ENCODE measurements around the gene MAP4K3. TPM values are rescaled to one million over a fixed set of nuclear protein-coding genes. Genes with fewer than 3 reads are reported as not detected.

Gene MAP4K3
- total and polyA plus RNA-seq, 2 donors (not counting 1 experiment from before 2014, with no cell fraction given): 1.3 to 28.3 TPM

DNA sequence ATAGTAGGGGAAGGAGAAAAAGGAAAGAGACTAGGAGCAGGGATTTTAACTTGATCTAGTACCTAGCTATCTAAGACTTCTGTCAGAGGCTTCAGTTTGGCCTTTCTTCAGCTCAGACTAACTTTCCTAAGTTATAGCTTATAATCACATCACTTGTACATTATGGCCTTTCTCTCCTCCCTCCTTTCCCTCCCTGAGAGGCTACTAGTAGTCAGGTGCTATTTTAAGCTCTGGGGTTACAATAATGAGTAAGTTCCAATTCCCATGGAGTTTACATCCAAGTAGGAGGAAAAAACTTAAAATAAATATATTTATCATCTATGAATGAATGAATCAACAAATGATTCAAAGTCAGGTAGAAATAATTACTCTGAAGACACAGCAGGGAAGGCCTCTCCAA is 102.6 kb downstream of the MAP4K3 start:
- Mint-ChIP-seq H3K27me3 (no peaks in the 10 kb centered on the region), H3K27ac (no peak overlapping the region)
- TF ChIP-seq CTCF (IDR thresholded peaks at IDR 0.05): no peak
- no peak for TF ChIP-seq EZH2 (IDR thresholded peaks at IDR 0.05; ENCODE audit: borderline replicate concordance, insufficient read depth, low read depth, low read length, poor library complexity, severe bottlenecking)

GRCh38 chr2:39326644-39327043 is 110.4 kb downstream of the MAP4K3 start:
- no peaks in the 10 kb centered on the region for H4K20me1 ChIP-seq (ENCODE audit: control insufficient read depth, insufficient read depth, low read length, poor library complexity, severe bottlenecking)
- no peaks in the 10 kb centered on the region for H3K9me3 ChIP-seq (ENCODE audit: control extremely low read depth in 1 of 3, control insufficient read depth in 2 of 3, insufficient read depth in 1 of 3, low read length in 2 of 3)
- no peak overlapping the region for H3K4me3 Mint-ChIP-seq
- intact Hi-C loops (cut with micrococcal nuclease): no loop called here
- no peaks in the 10 kb centered on the region for H3K9me3 Mint-ChIP-seq (ENCODE audit: insufficient read depth)
- no peaks in the 10 kb centered on the region for H3K27me3 ChIP-seq (replicated peaks in 1 of 4; ENCODE audit: control extremely low read depth in 1 of 4, control insufficient read depth in 3 of 4, insufficient read depth in 4 of 4, low read length in 3 of 4)
- DNase-seq: no peak
- TF ChIP-seq EZH2 (IDR thresholded peaks at IDR 0.05; ENCODE audit: borderline replicate concordance, insufficient read depth, low read depth, low read length, poor library complexity, severe bottlenecking) (no peak), CTCF (IDR thresholded peaks at IDR 0.05) (no peak)
- no peaks in the 10 kb centered on the region for H3K4me1 Mint-ChIP-seq
- H3K4me3 ChIP-seq (ENCODE audit: control extremely low read depth in 1 of 5, extremely low read depth in 1 of 5, insufficient read depth in 1 of 5, low read depth in 2 of 5, low read length in 4 of 5): no peak overlapping the region
- no peak overlapping the region for H2AFZ ChIP-seq (ENCODE audit: insufficient read depth, low read depth, low read length, poor library complexity, severe bottlenecking)
- no peak overlapping the region for H3K9ac ChIP-seq (ENCODE audit: low read length)
- peaks cover 0 to 4% of the 10 kb centered on the region in 2 experiments for H3K36me3 ChIP-seq (replicated peaks in 1 of 2; ENCODE audit: control extremely low read depth in 1 of 2, control insufficient read depth in 1 of 2, extremely low read depth in 1 of 2, insufficient read depth in 2 of 2, low read length in 1 of 2)
- H3K27ac Mint-ChIP-seq: no peak overlapping the region
- H3K4me1 ChIP-seq (ENCODE audit: control insufficient read depth in 2 of 2, insufficient read depth in 2 of 2, low read length in 2 of 2): no peaks in the 10 kb centered on the region
- CTCF ChIA-PET: no interaction called here
- no peak overlapping the region for H3K4me2 ChIP-seq (replicated peaks; ENCODE audit: low read depth, low read length, poor library complexity, severe bottlenecking)
- ATAC-seq (ENCODE audit: low read depth): no peak
- H3K27ac ChIP-seq (ENCODE audit: low read length in 2 of 2): no peak overlapping the region
- no peaks in the 10 kb centered on the region for H3K79me2 ChIP-seq (ENCODE audit: control insufficient read depth, insufficient read depth, low read length)
- no peaks in the 10 kb centered on the region for H3K27me3 Mint-ChIP-seq
- WGBS (ENCODE audit: insufficient coverage): 67% methylated on average over 1 of the region's 5 CpGs
- POLR2A ChIA-PET: no interaction called here

More for the DNA sequence above, 102.6 kb downstream of the MAP4K3 start:
- Mint-ChIP-seq H3K4me3 (no peak overlapping the region), H3K4me1 (no peaks in the 10 kb centered on the region), H3K9me3 (ENCODE audit: insufficient read depth) (no peaks in the 10 kb centered on the region)
- ChIA-PET CTCF (interaction anchor here (1.4 kb wide), 1 partner anchor 45 kb away, joined by 4 read pairs; no protein-coding TSS in a partner anchor), POLR2A (no interaction called here)
- Histone ChIP-seq H3K27ac (ENCODE audit: low read length in 2 of 2) (no peak overlapping the region), H3K27me3 (replicated peaks in 1 of 4; ENCODE audit: control extremely low read depth in 1 of 4, control insufficient read depth in 3 of 4, insufficient read depth in 4 of 4, low read length in 3 of 4) (no peaks in the 10 kb centered on the region), H3K4me1 (ENCODE audit: control insufficient read depth in 2 of 2, insufficient read depth in 2 of 2, low read length in 2 of 2) (no peaks in the 10 kb centered on the region), H3K9me3 (ENCODE audit: control extremely low read depth in 1 of 3, control insufficient read depth in 2 of 3, insufficient read depth in 1 of 3, low read length in 2 of 3) (no peaks in the 10 kb centered on the region), H3K79me2 (ENCODE audit: control insufficient read depth, insufficient read depth, low read length) (no peaks in the 10 kb centered on the region), H3K4me2 (replicated peaks; ENCODE audit: low read depth, low read length, poor library complexity, severe bottlenecking) (no peak overlapping the region), H3K9ac (ENCODE audit: low read length) (no peak overlapping the region), H3K36me3 (replicated peaks in 1 of 2; ENCODE audit: control extremely low read depth in 1 of 2, control insufficient read depth in 1 of 2, extremely low read depth in 1 of 2, insufficient read depth in 2 of 2, low read length in 1 of 2) (no peaks in the 10 kb centered on the region), H3K4me3 (ENCODE audit: control extremely low read depth in 1 of 5, extremely low read depth in 1 of 5, insufficient read depth in 1 of 5, low read depth in 2 of 5, low read length in 4 of 5) (no peak overlapping the region), H4K20me1 (ENCODE audit: control insufficient read depth, insufficient read depth, low read length, poor library complexity, severe bottlenecking) (no peaks in the 10 kb centered on the region), H2AFZ (ENCODE audit: insufficient read depth, low read depth, low read length, poor library complexity, severe bottlenecking) (no peak overlapping the region)
- ATAC-seq (ENCODE audit: low read depth): no peak
- intact Hi-C loops (cut with micrococcal nuclease): no loop called here
- DNase-seq: no peak

Data from B cell (primary cell).